GM19238 (cell line): ENCODE data around the gene ARAP2.

ENCODE experiments used
- DNase-seq: peaks from one replicate; pipeline ENCODE4 v3.0.0; 2011; ENCODE audit warnings: low spot score; ENCODE audit not compliant: insufficient read length

Gene ARAP2

GRCh38 chr4:36123906-36124305 lies 120.4 kb downstream of the ARAP2 start:
- no peak for DNase-seq

GRCh38 chr4:36115312-36115711 lies 129.0 kb downstream of the ARAP2 start:
- DNase-seq, result no peak

DNA sequence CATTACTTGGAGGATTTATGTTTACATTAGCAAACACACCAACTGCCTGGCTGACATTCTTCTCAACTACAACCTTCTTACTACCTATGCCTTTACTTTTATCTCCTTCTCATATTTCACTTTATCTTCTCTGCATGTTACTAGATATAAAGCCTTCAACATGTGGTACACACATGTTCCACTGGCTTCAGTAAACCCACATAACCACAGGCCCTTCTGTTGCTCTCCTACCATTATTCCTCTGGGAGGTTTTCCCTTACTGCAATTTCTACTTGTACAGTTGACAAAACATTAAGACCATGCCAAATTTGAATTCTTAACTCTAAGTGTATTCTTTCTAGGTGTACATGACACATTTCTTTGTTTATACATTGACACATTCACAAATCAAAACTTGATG lies 133.1 kb downstream of the ARAP2 start:
- DNase-seq, result no peak

GRCh38 chr4:36099509-36099908 lies 144.8 kb downstream of the ARAP2 start:
- DNase-seq, result no peak

- DNase-seq, result no peak
Observed at GRCh38 chr4:36094995-36095394, 149.3 kb downstream of the ARAP2 start.

DNA sequence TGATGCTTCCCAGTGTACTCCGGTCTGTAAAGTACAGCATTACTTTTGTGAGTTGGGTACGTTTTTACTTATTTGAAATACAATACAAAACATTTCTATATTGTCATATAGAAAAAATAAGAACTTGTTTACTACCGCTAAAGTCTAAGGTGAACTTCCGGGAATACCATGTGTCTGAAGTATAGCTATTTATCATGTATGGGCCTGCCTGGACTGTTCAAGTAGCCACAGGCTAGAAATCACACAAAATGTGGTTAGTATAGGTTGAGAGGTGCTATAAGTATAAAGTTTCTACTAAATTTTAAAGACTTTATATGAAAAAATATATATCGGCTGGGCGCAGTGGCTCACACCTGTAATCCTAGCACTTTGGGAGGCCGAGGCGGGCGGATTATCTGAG lies 152.3 kb downstream of the ARAP2 start:
- no peak for DNase-seq

GRCh38 chr4:36088542-36088941 lies 155.8 kb downstream of the ARAP2 start:
- no peak for DNase-seq

- DNase-seq, result no peak
Observed at GRCh38 chr4:36086261-36086786, 158.0 kb downstream of the ARAP2 start.

GRCh38 chr4:36082817-36083216 lies 161.5 kb downstream of the ARAP2 start:
- DNase-seq, result no peak

DNA sequence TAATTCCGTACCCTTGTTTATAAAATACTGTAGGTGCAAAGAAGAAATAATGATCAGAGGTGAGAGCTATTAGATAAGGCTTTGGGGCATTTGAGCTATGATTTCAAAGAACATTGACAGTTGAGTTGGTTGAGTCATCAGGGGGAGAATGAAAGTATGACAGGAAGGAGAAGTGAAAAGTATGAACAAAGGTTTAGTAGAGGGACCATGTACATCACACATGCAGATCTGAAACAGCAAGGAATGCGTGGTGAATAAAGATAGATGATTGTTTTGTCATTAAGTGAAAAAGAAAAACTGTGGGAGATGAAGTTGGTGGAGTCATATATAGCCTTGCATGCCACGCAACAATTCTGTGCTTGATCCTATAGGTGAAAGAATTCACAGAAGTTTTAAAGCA lies 163.1 kb downstream of the ARAP2 start:
- DNase-seq, result peak; percentile 1

GRCh38 chr4:36079666-36080065 lies 164.6 kb downstream of the ARAP2 start:
- no peak for DNase-seq

GRCh38 chr4:36078319-36078718 lies 166.0 kb downstream of the ARAP2 start:
- no peak for DNase-seq

DNA sequence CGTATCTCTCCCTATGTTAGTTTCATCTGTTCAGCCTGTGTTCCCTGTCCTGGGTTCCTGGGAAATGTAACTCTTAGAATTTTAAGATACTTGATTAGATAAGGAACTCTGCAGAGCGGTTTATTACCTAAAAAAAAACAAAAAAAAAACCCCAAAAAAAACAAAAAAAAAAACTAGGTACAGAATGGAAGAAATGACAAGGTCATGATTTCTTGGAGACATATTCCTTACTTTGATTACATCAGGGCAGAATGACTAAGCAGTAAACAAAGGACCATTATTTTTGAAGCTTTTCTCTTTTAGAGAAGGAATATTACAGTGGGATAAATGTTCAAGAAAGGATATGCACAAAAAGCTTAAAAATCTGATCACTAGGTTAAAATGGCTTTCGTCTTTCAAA lies 171.8 kb downstream of the ARAP2 start:
- no peak for DNase-seq

- DNase-seq, result no peak
Observed at GRCh38 chr4:36067116-36067515, 177.2 kb downstream of the ARAP2 start.

DNA sequence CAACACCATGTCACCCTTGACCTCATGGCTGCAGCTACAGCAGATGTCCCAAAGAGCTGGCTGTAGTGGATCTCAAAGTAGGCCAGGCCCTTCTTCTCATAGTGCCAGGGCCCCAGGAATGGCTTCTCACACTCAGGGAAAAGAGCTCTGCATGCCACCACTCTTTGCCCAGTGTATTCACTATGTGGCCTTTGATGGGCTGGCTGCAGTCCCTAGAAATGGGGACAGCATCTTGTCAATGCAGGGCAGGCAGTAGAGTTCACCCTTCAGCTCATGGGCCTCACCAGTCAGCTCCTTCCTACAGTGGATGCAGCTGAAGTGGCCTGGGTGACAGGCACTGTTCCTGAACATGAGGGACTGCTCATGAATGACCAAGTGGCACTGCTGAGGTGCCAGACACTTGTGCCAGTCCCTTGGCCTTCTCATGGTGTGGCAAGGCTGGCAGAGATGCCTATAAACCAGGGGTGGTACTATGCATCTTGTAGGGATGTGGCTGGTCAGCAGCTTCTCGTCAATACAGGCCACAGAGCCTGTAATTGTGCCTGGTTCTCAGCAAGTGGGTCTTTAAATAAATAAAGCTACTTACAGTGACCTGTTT lies 178.9 kb downstream of the ARAP2 start:
- no peak for DNase-seq

GRCh38 chr4:36064117-36064516 lies 180.2 kb downstream of the ARAP2 start:
- DNase-seq, result no peak

DNA sequence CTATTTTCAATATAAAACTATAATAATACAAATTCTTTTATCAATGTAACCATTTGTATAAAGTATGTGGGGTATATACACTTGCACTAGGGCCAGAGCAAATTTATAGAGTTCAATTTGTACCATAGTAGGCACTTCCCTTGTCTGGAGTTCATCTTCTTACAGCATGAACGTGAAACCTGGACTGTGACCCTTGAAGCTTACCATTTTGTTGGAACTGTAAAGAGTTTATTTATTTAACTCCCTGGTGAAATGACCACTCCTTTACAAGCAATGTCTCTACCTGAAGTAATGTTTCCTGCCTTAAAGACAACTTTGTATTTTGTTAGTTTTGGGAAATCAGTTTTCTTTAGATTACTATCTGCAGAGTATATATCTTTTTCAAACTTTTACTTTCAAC lies 188.2 kb downstream of the ARAP2 start:
- DNase-seq, result no peak

GRCh38 chr4:36054694-36055422 lies 189.5 kb downstream of the ARAP2 start:
- DNase-seq, result no peak

DNA sequence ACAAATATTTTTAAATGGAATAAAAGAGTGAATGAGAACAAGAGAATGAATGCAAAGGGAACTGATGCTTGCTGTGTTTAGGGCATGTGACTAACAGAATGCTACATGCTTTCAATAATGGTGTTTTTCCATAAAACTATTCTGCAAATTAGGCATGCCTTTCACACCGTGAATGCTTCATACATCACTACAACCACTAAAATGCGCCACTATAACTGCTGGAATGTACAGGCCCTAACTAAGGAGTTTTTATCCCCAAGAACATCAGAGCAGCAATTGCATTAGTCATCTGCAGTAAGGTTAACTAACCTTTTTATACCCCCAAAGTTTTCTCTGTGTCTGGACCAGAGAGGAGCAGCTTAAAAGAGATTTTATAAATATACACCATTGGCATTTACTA lies 190.4 kb downstream of the ARAP2 start:
- no peak for DNase-seq

DNA sequence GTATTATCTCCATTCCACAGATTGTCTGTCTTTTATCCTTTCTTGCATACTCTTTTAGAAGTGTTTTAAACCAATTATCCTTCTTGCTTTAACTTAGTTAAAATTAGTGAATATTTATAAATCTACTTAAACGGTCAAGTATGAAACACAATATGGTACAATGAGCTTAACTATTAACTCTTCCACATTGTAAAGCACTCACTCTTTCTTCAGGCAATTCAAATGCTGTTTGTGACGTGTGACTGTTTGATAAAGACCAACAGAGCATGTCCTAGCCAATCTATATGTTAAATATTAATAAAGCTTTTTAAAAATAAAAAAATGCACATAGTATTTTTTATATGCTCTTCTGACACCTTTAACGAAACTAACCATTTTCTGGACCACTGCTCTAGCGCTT lies 192.7 kb downstream of the ARAP2 start:
- DNase-seq, result no peak

DNA sequence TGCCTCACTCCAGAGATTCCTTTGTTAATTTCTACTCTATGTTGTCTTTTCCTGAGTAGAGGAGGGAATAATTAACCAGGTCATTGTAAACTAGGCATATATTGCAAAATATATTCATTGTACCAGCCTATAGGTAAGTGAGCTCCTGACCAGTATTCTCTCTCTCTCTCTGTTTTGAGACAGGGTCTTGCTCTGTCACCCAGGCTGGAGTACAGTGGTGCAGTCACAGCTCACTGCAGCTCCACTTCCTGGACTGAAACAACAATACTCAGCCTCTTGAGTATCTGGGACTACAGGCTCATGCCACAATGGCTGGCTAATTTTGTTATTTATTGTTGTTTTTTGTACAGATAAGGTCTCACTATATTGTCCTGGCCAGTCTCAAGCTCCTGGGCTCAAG lies 198.3 kb downstream of the ARAP2 start:
- DNase-seq, result no peak

DNA sequence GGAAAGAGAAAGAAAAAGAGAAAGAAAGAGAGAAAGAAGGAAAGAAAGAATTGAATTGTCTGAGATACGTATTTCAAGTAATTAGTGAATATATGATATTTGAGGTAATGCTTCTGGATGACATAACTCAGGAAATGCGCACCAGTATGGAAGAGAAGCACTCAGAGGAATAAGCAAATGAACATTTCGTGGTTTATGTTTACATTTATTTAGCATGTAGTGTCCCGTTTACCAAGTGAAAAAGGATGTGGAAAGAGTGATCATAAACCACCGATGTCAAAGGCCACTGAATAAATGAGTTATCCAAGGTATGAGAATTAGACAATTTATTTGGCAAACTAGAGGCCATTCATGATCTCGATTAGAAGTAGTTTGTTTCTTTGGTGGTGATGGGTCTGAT lies 200.4 kb downstream of the ARAP2 start:
- DNase-seq, result no peak

- DNase-seq, result no peak
Observed at GRCh38 chr4:36043241-36043640, 201.1 kb downstream of the ARAP2 start.
